HepG2 (cell line): ENCODE measurements around the gene RNASE8.

Experiments used
- AGO1 ChIP-seq: fragments of 200-400 bp; formaldehyde crosslinking; IDR thresholded peaks from 2 replicates; pipeline ENCODE4 v1.6.1; 2017; ENCODE audit warnings: mild to moderate bottlenecking, low read depth, low read length, moderate library complexity; ENCODE audit not compliant: poor library complexity, severe bottlenecking
- EZH2 ChIP-seq: conservative IDR thresholded peaks from 2 replicates; pipeline ENCODE4 v1.6.1; 2012; ENCODE audit warnings: mild to moderate bottlenecking, low read depth, low read length, moderate library complexity
- MAFK ChIP-seq, 2 experiments: IDR thresholded peaks in 1 of 2; conservative IDR thresholded peaks in 1 of 2; 2 replicates each; pipeline ENCODE4 v1.6.1; 2011; ENCODE audit warnings: improper control_type of control experiment in 2 of 2, low read length in 2 of 2
- MTA1 ChIP-seq: sonication (generic); formaldehyde crosslinking; IDR thresholded peaks from 2 replicates; pipeline ENCODE4 v1.4.0; 2020; ENCODE audit warnings: missing genetic modification reagents, mild to moderate bottlenecking, borderline replicate concordance
- POLR2A ChIP-seq, 2 experiments: IDR thresholded peaks; 2 replicates each; pipeline ENCODE4 v1.6.1; 2011; ENCODE audit warnings: low read depth in 2 of 2, low read length in 2 of 2, mild to moderate bottlenecking in 1 of 2, moderate library complexity in 1 of 2; ENCODE audit not compliant: insufficient read depth in 1 of 2
- ZNF329 ChIP-seq: sonication (generic); formaldehyde crosslinking; IDR thresholded peaks from 2 replicates; pipeline ENCODE4 v1.9.0; 2021; ENCODE audit warnings: low read depth, mild to moderate bottlenecking, missing genetic modification reagents
- TF ChIP-seq, protein P1 (sequence below): sonication (generic); formaldehyde crosslinking; IDR thresholded peaks from 2 replicates; pipeline ENCODE4 v1.5.0; 2020; ENCODE audit warnings: mild to moderate bottlenecking, missing genetic modification reagents, moderate library complexity
- TF ChIP-seq, protein P2 (sequence below): sonication (generic); formaldehyde crosslinking; IDR thresholded peaks from 2 replicates; pipeline ENCODE4 v1.8.0; 2023; ENCODE audit warnings: mild to moderate bottlenecking, missing genetic modification reagents
- TF ChIP-seq, protein P3 (sequence below): sonication (generic); formaldehyde crosslinking; IDR thresholded peaks from 2 replicates; pipeline ENCODE4 v1.4.0; 2020; ENCODE audit warnings: missing genetic modification reagents, borderline replicate concordance

DNA sequence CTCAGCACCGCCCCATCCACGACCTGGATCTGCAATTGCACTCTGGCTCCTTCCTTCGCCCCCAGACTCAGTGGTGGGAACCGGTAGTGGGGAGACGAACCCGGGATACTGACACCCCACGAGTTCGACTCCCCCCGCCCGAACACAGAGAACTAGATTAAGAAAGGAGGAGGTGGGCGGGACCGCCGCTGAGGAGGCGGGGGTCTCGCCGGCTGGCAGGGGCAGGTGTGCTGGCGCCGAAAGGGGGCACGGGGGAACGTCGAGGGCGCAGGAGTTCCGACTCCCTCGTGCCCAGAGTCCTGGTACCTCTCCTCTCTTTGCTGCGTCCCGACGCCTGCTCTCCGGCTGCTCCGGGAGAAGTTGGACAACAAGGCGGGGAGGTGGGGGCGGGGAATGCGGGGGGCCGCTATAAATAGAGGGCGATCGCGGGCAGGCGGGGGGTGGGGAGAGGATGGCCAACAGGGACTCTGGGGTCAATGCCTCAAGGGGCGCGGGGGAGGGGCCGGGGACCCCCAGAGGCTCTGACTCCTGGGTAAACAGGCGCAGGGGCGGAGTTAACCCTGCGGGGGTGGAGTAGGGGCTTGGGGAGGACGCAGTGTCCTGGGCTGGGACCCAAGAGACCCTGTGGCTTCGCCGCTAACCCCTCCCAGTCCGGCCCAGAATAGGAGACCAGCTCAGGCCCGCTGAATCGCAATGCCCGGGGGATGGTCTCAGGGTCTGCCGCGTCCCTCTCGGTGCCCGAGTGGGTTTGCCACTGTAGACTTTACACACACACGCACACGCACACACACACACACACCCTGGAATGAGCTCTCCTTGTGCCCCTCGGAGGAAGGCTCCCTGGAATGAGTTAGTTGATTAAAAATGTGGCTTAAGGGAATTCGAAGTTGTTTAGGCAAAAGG, 32.0 kb upstream of the RNASE8 start:
- TF ChIP-seq, protein P1, sequence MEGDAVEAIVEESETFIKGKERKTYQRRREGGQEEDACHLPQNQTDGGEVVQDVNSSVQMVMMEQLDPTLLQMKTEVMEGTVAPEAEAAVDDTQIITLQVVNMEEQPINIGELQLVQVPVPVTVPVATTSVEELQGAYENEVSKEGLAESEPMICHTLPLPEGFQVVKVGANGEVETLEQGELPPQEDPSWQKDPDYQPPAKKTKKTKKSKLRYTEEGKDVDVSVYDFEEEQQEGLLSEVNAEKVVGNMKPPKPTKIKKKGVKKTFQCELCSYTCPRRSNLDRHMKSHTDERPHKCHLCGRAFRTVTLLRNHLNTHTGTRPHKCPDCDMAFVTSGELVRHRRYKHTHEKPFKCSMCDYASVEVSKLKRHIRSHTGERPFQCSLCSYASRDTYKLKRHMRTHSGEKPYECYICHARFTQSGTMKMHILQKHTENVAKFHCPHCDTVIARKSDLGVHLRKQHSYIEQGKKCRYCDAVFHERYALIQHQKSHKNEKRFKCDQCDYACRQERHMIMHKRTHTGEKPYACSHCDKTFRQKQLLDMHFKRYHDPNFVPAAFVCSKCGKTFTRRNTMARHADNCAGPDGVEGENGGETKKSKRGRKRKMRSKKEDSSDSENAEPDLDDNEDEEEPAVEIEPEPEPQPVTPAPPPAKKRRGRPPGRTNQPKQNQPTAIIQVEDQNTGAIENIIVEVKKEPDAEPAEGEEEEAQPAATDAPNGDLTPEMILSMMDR (CRISPR knock-in tag), result no peak
- TF ChIP-seq, protein P2, sequence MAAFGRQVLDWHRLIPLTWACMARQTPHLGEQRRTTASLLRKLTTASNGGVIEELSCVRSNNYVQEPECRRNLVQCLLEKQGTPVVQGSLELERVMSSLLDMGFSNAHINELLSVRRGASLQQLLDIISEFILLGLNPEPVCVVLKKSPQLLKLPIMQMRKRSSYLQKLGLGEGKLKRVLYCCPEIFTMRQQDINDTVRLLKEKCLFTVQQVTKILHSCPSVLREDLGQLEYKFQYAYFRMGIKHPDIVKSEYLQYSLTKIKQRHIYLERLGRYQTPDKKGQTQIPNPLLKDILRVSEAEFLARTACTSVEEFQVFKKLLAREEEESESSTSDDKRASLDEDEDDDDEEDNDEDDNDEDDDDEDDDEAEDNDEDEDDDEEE, result no peak
- TF ChIP-seq MTA1 (CRISPR knock-in tag), result no peak
- TF ChIP-seq ZNF329 (CRISPR knock-in tag), result no peak
- TF ChIP-seq, protein P3, sequence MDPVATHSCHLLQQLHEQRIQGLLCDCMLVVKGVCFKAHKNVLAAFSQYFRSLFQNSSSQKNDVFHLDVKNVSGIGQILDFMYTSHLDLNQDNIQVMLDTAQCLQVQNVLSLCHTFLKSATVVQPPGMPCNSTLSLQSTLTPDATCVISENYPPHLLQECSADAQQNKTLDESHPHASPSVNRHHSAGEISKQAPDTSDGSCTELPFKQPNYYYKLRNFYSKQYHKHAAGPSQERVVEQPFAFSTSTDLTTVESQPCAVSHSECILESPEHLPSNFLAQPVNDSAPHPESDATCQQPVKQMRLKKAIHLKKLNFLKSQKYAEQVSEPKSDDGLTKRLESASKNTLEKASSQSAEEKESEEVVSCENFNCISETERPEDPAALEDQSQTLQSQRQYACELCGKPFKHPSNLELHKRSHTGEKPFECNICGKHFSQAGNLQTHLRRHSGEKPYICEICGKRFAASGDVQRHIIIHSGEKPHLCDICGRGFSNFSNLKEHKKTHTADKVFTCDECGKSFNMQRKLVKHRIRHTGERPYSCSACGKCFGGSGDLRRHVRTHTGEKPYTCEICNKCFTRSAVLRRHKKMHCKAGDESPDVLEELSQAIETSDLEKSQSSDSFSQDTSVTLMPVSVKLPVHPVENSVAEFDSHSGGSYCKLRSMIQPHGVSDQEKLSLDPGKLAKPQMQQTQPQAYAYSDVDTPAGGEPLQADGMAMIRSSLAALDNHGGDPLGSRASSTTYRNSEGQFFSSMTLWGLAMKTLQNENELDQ (CRISPR knock-in tag), result no peak
- no peak for TF ChIP-seq EZH2
- no peak for TF ChIP-seq POLR2A (IDR thresholded peaks at IDR 0.05; ENCODE audit: insufficient read depth in 1 of 2, low read depth in 2 of 2, low read length in 2 of 2)
- no peak for TF ChIP-seq AGO1
- TF ChIP-seq MAFK (conservative IDR thresholded peaks at IDR 0.05 in 1 of 2, IDR thresholded peaks at IDR 0.05 in 1 of 2; ENCODE audit: low read length in 2 of 2), result no peak
